ENCODE measurements around the gene KIAA0753.

The KIAA0753 gene

DNA sequence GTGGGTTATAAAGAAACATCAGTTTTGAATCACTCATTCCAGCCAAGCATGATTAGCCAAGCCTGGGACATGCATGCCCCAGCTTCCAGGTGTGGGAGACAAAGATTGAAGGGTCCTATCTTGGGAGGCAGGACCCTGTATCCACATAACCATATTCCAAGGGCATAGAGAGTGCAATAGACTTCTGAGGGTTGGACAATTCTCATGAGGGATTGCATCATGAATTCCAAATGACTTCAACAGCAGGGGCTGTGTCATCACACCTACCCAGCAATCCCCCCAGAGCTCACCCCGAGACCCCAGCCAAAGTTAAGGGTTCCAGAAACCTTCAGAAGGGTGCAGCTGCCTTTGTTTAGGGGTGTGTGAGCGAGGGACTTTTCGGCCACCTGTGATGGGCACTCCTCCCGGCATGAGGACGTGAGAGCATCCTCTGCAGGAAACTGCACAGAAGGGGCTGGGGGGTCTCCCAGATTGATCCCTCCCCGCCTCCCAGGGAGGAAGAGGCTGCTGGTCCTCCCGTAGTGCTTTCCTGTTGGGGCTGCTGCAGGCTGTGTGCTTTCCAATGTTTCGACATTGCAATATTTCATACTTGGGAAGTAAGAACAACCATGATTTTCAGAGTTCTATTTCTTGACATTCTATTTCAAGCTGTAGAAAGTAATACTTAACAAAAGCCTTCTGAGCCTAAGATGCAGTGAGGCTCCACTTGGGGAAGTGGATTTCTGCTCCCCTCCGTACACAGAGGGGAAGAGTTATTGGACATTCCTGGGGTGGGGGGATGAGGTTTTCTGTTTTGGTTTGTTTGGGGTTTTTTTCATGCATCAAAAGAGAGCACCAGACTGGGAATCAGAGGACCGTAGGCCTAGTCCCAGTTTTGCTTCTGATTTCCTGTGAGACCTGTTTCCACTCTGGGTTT lies 70.9 kb downstream of the KIAA0753 start:
- no peak for DNase-seq (ENCODE audit: low read depth in 2 of 2)

DNA sequence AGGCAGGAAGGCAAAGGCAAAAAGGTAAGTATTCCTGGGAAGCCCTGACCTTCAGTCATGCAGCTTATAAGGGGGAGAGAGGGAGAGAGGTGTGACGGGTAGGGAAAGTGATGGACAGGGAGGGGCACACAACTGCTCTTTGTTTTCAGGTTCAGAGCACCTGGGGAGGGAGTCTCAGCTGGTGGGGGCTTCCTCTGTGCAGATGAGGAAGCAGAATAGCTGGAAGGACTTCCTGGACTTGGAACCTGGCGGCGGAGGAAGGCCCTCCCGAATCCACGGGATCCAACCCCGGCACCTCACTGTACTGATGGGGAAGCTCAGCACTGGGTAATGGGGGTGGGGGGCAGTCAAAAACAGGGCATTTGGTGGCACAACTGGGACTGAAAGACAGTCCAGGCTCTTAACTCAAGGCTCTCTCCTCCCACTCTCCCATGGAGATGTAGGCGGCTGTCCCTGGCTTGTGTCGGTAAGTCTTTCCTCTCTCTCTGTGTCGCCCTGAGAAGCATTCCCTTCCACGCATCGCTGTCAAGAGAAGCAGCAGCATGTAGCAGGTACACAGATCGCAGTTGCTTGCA lies 72.2 kb downstream of the KIAA0753 start:
- DNase-seq (ENCODE audit: low read depth in 2 of 2): no peak

DNA sequence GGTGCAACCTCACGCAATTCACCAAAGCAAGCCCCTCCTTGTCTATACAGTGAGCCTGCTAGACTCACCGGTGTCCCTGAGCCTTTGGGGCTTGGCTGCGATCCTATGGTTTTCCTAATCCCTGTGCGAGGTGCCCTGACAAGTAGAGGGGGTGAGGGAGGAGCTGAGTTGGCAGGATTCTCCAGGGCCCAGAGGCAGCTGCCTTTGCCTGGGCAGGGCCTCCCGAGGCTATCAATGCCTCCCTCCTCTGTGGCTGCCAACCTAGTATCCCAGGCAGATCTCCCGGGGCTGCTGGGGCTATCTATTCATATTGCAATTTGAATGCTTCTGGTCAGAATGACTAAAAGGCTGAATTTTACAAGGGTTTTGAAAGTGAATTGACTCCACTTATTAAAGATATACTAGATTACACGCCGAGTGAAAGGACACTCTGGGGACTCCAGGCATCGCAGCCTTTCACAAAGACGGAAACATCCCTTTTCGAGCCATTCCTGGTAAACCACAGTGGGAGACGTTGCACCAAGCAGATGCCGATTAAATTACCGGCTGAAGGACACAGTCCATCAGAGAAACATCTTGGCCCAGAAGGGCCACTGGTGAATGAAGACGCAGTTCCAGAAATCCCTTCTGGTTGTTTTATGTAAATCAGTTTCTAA lies 72.9 kb downstream of the KIAA0753 start:
- DNase-seq (ENCODE audit: low read depth in 2 of 2): no peak

DNA sequence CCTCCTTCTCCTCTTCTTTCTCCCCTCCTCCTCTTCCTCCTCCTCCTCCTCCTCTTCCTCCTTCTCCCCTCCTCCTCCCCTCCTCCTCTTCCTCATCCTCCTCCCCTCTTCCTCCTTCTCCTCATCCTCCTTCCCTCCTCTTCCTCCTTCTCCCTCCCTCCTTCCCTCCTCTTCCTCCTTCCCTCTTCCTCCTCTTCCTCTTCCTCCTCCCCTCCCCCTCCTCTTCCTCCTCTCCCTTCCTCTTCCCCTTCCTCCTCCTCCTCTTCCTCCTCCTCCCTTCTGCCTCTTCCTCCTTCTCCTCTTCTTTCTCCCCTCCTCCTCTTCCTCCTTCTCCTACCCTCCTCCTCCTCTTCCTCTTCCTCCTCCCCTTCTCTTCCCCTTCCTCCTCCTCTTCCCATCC lies 79.1 kb downstream of the KIAA0753 start:
- no peak for DNase-seq (ENCODE audit: low read depth in 2 of 2)

DNA sequence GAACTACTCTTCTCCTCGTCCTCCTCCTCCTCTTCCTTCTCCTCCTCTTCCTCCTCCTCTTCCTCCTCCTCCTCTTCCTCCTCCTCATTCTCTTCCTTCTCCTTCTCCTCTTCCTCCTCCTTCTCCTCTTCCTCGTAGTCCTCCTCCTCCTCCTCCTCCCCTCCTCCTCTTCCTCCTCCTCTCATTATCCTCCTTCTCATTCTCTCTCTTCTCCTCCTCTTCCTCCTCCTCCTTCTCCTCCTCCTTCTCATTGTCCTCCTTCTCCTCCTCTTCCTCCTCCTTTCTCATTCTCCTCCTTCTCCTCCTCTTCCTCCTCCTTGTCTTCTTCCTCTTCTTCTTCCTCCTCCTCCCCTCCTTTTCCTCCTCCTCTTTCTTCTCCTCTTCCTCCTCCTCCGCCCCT lies 80.0 kb downstream of the KIAA0753 start:
- DNase-seq (ENCODE audit: low read depth in 2 of 2): no peak

DNA sequence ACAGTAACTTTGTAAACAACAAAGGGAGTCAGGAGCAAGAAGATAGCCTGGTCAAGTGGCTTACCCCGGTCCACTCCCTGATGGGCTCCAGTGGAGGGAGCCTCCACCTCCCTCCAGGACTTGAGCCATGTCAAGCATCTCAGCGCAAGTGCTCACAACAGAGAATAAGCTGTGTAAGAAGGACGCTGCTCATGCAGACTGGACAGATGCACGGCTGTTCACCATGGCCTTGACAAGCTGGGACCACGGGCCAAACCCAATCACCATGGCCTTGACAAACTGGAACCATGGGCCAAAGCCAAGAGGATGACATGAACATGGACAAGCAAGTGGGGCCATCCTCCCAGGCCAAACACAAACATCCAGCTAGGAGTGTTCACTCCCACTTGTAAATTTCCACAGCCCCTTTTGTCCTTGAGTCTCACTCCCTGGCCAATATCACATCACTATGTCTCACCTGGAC lies 80.7 kb downstream of the KIAA0753 start:
- DNase-seq (ENCODE audit: low read depth in 2 of 2): no peak

DNA sequence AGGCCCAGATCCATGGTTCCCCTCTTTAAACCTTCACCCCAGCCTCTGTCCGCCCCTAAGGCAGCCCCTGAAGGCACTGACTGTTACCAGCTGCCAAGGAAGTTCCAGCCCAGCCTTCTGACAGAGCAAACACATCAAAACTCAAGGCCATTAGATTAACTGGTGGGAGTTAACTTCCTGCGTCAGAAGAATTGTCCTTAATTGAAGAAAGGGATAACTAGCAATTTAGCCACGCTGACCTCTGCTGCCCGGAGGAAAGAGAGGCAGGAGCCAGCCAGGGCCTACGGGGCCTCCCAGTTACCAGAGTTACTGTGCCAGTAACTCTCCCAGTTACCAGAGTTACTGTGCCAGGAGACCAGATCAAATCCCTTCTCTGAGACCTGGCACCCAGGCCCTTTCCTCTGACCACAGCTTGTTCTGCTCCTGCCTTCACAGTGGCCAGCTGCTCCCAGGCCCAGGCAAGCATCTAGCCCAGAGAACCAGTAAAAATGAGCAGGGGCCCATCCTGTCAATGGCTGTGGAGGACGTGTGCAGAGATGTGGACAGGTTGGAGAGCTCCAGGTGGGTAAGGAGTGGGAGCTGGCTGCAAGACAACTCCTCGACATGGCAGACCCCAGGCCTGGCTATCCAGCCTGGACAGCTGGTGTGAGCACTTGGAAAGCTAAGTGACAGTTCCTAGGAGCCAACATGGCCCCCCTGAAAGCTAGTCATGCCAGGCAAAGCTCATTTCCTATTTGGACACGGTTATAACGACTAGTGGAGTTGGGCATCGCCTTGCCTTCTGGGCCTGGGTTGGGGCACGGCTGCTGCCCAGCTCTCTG lies 81.4 kb downstream of the KIAA0753 start:
- no peak for DNase-seq (ENCODE audit: low read depth in 2 of 2)

DNA sequence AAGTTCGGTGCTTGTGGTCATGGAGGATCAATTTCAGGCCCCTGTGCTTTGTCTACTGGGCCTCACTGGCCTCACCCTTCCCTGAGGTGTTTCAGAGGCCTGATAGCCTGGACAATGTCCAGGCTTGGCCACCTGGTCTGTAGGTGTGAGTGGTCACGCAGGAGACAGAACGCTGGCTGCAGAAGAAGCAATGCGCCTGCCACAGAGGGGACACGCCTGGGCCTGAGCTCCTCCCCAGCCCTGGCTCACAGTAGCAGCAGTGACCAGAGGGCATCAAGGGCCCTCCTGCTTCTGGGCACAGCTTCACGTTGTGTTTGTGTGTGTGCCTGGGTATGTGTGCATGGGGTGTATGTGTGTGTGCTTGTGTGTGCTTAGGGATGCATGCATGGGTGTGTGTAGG lies 82.2 kb downstream of the KIAA0753 start:
- DNase-seq (ENCODE audit: low read depth in 2 of 2): no peak

DNA sequence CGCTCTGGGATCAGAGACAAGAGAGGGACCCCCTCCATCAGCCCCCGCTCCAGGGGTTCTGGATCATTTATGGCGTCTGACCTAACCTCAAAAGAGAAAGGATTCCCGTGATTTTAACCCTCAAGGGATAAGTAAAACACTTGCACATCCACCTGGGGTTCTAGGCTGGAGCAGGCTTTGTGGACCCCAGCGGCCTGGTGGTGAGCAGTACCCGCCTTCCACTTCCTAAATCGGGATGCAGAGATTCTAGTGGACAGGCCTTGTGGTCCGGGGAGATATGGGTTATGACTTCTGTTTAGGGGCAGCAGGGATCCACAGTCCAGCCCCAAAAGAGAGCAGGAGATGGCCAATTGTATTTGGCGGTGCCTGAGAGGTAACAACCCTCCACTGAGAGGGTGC lies 83.5 kb downstream of the KIAA0753 start:
- DNase-seq (ENCODE audit: low read depth in 2 of 2): no peak

DNA sequence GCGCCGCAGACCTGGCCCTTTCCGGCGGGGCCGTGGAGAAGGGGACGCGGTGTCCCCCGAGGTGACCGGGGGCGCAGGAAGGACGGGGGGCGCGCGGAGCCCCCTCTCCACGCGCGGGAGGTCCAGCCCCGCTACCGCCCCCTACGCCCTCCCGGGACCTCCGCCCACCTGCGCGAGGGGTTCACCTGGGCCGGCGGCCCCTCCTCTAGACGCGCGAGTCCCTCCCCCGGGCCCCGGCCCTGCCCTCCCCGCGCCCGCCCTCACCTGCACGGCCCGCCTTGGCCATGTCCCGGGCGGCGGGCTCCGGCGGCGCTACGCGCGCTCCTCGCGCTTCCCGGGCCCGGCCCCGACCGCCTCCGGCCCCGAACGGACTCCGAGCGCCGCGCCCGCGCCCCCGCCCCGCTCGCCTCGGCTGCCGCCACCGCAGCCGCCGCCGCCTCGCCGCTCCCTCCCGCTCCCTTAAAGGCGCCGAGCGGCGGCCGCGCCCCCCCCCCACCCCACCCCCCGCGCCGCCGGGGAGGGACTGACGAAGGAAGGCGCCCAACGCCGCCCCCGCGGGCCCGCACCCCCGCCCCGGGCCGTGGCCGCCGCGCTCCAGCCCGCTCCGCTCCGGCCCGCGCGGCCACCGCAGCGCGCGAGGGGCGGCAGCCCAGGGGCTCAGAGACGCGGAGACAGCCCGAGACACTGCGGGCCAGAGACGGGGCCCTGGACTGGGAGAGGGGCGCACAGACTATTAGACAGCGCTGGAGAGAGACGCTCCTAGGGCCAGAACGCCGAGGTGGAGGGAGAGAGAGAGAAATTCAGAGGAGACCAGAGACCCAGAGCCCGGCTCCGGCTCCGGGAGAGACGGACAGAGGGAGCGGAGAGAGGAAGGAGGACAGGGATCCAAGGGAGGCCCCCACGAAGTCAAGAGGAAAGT lies 84.1 kb downstream of the KIAA0753 start, which contains the start of gene PITPNM3:
PITPNM3 (minus strand) TSS at position 435 of the 919 bp plus-strand sequence; CDS start at position 286, 149 bp downstream.
- no peak for DNase-seq (ENCODE audit: low read depth in 2 of 2)

DNA sequence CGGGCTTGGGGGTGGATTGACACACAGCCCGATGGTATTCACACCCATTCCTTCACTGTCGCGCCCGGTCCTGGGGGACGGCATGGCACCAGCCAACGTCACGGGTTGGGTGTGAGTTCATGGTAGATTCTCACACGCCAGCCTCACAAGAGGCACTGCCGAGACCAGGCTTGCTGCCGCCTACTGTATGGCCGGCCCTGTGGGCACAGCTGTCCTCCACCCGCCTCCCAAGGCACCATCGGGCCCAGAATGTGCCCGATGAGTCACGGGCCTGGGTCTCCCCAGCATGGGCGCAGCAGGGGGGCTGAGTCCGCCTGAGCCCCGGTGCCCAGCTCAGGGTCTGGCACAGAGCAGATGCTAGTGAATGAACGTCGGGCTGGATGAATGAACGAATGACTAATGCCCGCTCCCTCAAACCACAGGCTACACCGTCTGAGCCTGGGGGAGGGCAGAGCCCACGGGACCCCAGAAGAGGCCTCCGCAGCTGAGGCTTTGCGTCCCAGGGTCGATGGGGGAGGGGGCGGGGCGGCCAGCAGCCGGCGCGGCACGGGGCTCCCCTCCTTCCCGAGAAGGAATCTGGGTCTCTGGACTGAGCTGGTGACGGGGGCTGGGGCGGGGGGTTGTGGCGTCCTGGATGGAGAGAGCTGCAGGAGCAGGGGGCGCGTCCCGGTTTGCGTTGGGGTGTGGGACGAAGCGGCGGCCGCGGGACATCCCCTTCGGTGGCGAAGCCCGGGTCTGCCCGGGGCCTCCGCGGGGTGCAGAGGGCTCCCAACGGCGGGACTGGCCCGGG lies 85.0 kb downstream of the KIAA0753 start:
- no peak for DNase-seq (ENCODE audit: low read depth in 2 of 2)

DNA sequence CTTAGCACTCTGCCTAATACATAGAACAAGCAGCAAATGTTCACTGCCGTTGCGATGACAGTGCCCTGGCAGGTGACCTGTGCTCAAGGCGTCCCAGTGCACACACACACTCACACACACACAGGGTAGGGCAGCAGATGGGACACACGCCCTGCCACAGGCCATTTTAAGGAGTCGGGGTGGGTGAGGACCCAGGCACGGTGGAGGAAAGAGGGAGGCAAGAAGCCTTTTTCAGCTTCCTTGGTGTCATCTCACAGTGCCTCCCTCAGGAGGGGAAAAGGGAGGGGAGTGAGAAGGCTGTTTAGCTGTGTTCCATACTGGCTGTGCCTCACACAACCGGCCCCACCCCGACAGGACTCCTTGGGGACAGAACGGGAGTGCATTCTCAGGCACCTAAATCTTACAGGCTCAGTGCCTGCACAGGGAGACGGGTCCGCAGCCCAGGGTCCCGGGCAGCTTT lies 85.6 kb downstream of the KIAA0753 start:
- no peak for DNase-seq (ENCODE audit: low read depth in 2 of 2)

DNA sequence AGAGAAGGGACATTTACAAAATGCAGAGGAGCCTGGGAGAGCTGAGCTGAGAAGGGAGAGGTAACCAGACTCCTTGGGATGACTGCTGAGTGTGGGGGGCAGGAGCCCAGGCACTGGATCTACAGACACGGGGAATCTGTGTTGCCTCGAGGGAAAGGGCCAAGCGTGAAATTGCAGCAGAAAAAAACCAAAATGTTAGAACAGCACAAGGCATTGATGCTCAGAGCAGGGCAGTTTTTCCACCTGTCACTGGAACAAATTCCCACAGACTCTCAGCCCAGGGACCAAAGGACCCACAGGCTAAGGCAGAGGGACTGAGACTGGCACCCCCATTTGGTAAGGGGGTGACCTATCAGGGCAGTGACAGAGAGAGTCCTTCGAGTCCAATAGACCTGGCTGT lies 86.2 kb downstream of the KIAA0753 start:
- DNase-seq (ENCODE audit: low read depth in 2 of 2): no peak

DNA sequence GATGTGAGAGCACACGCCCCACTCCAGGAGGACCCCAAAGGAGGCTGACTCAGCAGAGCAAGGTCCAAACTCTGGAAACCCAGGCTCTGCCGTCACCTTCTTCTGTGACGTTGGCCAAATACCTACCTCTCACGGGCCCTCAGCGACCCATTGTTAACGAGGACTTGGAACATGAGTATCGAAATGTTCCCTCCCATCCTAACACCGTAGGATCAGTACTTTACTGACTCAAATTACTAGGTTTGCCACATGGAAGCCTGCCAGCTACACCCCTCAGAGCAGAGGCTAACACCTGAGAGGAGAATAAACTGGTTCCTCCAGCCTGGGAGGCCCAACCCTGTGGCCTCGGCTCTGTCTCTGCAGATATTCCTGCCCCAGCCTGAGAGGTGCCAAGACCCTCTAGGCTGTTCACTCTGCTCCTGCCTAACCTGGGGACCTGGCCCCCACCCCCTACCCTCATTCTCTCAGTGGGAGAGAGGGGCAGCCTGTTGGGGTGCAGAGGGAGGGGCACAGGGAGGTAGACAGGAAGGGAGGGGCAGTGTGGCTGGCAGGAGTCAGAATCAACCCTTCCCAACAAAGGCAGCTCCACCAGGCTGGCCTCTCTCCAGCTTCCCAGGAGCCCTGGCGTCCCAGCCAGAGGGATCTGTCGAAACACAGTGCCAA lies 88.5 kb downstream of the KIAA0753 start:
- DNase-seq (ENCODE audit: low read depth in 2 of 2): no peak

DNA sequence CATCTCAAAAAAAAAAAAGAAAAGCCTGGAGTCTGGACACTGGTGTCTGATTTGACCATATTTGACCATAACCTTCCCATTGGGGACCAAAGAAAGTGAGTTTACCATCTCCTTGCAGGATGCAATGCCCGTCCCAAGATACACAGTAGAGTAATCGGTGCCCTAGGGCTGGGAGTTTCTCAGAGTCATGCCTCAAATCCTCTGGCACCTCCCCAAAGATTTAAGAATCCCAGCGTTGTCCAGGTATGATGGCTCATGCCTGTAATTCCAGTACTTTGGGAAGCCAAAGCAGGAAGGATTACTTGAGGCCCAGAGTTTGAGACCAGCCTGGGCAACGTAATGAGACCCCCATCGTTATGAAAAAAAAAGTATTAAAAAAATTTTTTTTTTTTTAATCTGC lies 89.2 kb downstream of the KIAA0753 start:
- DNase-seq (ENCODE audit: low read depth in 2 of 2): no peak

DNA sequence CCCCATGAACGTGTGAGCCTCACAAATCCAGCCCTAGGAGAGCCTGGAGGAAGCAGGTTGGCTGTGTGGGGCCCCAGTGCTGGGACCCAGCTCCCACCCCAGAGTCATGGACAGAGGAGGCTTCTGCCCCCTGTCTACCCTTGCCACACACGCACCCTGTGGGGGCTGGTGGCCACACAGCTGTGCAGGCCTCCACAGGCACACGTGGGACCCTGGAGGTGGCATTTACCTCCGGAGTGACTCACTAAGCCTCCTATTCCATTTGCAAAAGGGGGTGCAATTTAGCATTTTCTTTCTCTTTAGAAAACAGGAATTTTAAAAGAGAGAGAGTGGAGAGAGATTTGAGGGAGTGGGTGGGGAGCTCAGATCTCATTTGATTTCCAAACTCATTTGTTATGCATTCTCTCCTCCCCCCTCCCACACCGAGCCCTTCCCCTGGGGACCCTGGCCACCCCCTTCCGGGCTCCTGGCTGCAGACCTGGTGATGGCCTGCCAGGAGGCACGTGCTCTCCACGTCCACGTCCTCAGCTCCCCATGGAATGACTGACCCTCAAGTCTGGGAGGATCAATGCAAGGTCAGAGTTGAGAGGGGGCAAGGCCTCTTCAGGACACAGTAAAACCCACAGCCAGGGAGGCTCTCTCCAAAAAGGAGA lies 91.0 kb downstream of the KIAA0753 start:
- DNase-seq (ENCODE audit: low read depth in 2 of 2): no peak

DNA sequence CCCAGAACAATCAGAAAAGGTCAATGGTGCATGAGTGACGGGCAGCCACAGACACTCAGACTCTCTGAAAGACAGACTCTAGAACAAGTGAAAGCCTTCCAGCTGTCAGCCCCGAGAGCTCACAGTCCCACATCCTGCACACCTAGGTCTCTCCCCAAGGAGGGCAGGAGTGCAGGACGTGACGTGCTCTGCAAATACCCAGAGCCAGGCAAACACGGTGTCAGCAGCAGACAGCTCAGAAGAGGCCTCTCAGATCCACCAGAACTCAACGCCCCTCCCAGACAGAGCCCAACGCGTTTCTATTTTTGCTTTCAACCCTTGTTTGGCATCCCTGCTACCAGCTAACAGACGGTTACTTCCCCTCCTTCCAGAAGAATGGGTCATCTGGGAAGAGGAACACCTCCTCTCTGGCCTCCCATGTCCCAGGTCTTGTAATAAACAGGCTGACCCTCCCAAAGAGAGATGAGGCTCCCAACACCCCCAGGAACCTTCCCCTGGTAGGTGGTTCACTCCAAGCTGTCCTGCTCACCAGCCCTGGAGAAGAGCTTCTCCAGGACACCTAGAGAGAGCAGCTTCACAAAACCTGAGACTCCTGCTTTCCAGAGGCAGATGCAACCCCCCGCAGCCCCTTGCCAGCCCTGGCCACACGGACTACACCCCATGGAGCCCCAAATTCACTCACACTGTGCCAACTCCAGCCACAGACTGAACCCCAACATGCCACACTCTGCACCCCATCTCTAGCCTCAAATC lies 91.8 kb downstream of the KIAA0753 start:
- DNase-seq (ENCODE audit: low read depth in 2 of 2): no peak

DNA sequence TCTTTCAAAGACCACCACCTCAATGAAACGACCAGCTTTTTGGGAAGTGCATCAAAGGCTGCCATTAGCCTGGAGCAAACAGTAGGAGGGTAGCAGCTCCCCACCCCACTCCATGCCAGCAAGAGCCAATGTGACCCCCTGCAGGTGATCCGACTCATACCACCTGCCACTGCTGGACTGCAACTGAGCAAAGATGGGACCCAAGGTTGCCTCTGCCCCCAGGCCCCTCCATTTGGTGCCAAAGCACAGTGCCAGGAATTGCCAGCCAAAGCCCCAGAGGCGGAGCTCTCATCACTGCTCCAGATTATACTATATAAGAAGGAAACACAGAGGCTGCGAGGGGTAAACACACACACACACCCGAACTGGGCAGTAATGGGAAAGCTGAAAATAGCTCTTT lies 92.5 kb downstream of the KIAA0753 start:
- no peak for DNase-seq (ENCODE audit: low read depth in 2 of 2)
